GM12872 (cell line): ENCODE results near the gene ARHGEF38.

Experiments used
- TF ChIP-seq, protein P1 (sequence below): IDR thresholded peaks from 3 replicates; pipeline ENCODE4 v1.5.1; 2011; ENCODE audit warnings: low read depth, mild to moderate bottlenecking, low read length, moderate library complexity; ENCODE audit not compliant: insufficient read depth

ARHGEF38 gene

GRCh38 chr4:105674011-105674410, 121.6 kb downstream of the ARHGEF38 start:
- TF ChIP-seq, protein P1, sequence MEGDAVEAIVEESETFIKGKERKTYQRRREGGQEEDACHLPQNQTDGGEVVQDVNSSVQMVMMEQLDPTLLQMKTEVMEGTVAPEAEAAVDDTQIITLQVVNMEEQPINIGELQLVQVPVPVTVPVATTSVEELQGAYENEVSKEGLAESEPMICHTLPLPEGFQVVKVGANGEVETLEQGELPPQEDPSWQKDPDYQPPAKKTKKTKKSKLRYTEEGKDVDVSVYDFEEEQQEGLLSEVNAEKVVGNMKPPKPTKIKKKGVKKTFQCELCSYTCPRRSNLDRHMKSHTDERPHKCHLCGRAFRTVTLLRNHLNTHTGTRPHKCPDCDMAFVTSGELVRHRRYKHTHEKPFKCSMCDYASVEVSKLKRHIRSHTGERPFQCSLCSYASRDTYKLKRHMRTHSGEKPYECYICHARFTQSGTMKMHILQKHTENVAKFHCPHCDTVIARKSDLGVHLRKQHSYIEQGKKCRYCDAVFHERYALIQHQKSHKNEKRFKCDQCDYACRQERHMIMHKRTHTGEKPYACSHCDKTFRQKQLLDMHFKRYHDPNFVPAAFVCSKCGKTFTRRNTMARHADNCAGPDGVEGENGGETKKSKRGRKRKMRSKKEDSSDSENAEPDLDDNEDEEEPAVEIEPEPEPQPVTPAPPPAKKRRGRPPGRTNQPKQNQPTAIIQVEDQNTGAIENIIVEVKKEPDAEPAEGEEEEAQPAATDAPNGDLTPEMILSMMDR: no peak

DNA sequence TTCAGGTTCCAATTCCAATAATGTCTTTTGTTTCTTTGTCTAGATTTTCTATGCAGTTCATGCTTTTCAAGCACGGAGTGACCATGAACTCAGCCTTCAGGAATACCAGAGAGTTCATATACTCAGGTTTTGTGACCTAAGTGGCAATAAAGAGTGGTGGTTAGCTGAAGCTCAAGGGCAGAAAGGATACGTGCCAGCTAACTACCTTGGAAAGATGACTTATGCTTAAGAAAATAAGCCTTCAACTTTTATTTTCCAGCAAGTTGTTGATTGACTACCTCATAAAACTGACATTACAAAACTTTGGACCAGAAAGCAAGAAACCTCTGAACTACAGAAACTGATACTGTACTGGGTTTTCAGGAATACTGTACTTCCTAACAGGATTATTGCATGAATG, 125.3 kb downstream of the ARHGEF38 start:
- TF ChIP-seq, protein P1: no peak

DNA sequence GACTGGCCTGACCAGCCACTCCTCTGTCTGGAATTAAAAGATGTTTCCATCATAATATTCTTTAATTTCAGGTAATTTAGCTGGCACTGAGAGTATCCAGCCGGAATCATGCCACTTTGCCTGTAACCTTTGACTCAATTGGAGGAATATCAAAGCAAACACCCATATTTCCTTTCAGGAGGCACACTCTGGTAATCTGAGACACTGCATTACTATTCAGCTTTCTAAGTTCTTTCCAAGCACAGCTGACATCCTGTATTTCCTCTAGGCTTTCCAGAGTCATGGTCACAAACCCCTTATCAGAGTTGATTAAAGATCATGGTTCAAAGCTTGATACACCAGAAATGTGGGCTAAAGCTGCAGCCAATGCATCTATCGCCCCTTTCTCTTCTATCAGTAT, 126.8 kb downstream of the ARHGEF38 start:
- TF ChIP-seq, protein P1: no peak

- TF ChIP-seq, protein P1: no peak
These were observed 130.6 kb downstream of the ARHGEF38 start for GRCh38 chr4:105683038-105683437.

DNA sequence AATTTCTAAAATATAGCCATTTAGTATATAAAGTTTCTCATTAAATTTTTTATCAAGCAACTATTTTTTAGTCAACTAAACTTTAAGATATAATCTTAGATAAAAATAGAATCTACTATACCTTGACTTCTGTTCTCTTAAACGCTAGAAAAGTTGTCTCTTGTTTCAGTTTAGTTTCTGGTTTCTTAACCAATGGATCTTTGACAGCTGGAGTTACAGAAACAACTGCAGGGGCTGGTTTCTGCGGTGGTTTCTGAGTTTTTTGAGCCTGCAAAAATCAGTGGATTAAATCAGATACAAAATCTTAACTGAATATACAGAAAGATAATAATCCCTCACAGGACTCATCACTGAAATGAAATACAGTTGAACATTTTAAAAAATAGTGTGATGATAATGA, 134.2 kb downstream of the ARHGEF38 start:
- TF ChIP-seq, protein P1: no peak

DNA sequence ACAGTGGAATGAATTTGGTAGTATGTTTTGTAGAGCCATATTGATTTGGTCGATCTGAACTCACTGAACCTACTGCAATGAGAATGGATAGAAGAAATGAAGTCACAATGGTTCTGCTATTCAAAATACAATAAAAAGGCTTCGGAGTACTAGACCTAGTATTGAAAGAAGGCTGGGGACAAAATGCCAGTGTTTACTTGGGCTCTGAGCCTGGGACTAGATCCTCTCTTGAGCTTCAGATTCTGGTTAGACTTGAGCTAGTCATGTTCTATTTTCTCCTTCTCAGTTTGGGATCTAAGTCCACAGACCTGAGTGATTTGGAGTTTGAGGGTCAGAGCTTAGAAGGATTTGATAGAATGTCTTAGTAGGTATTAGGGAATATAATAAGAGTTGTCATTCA, 146.2 kb downstream of the ARHGEF38 start:
- TF ChIP-seq, protein P1: no peak

DNA sequence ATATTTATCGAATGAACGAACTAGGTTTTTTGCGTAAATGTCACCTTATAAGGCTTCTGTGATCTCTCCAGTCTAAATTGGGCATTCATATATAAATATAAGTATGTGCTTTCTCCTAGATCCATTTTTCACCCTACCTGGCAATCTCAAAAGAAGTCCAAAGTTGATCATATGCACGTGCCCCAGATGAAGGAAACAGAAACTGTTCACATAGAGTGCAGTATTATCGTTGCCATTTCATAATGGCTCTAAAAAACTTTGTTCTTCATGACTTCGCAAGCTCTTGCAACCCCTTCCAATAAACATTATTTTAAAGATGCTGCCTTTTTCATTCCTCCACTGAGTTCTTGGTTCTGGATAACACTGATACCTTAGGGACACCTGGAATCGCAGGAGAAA, 155.4 kb downstream of the ARHGEF38 start:
- TF ChIP-seq, protein P1: no peak
